ENCODE results near the gene CPNE5.

DNA sequence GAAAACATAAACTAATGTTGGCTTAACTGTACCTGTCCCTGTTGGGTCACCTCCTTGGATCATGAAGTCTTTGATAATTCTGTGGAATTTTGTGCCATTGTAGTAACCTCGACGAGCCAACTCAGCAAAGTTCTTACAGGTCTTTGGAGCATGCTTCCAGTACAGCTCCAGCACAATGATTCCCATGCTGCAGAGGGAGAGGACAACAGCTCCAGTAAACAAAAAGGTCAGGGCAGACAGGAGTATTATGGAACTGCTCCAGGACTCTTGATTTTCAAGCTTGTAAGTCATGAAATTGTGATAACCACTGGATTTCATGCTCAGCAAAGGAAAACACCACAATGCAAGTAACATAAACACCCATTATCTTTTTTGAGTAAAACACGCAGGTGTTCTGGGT lies 32.4 kb upstream of the CPNE5 start:
- TF ChIP-seq SRF (CRISPR knock-in tag; IDR thresholded peaks at IDR 0.05) (no peak), KDM4B (IDR thresholded peaks at IDR 0.05; ENCODE audit: borderline replicate concordance in 2 of 2, low read depth in 1 of 2) (no peak), POLR2A (conservative IDR thresholded peaks at IDR 0.05) (no peak), MYBL2 (IDR thresholded peaks at IDR 0.05; ENCODE audit: low read depth) (no peak), MYBL2 (CRISPR knock-in tag; IDR thresholded peaks at IDR 0.05; ENCODE audit: borderline replicate concordance) (no peak), ESRRA (IDR thresholded peaks at IDR 0.05; ENCODE audit: borderline replicate concordance, low read depth) (no peak), CHCHD3 (CRISPR knock-in tag; IDR thresholded peaks at IDR 0.05) (no peak)
- TF ChIP-seq, protein P1, sequence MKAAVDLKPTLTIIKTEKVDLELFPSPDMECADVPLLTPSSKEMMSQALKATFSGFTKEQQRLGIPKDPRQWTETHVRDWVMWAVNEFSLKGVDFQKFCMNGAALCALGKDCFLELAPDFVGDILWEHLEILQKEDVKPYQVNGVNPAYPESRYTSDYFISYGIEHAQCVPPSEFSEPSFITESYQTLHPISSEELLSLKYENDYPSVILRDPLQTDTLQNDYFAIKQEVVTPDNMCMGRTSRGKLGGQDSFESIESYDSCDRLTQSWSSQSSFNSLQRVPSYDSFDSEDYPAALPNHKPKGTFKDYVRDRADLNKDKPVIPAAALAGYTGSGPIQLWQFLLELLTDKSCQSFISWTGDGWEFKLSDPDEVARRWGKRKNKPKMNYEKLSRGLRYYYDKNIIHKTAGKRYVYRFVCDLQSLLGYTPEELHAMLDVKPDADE (conservative IDR thresholded peaks at IDR 0.05; ENCODE audit: control insufficient read depth, low read depth, low read length): no peak
